Esophagus (tissue), 2 donors: ENCODE measurements around the gene CCDC13. TPM values are rescaled to one million over a fixed set of nuclear protein-coding genes. Genes with fewer than 3 reads are reported as not detected.
A peak's percentile ranks its signal among the peaks of the same experiment; 100 is the strongest.

ENCODE experiments used
- H3K27ac ChIP-seq, 2 donors: one replicate each; pipeline ENCODE4 v1.5.1; 2013; ENCODE audit warnings: low read depth in 2 of 2, mild to moderate bottlenecking in 2 of 2, inconsistent platforms in 1 of 2, low read length in 1 of 2, moderate library complexity in 1 of 2
- H3K27me3 ChIP-seq, 2 donors: one replicate each; pipeline ENCODE4 v1.6.1; 2013; ENCODE audit warnings: low read length in 2 of 2, control low read depth in 1 of 2, mild to moderate bottlenecking in 1 of 2; ENCODE audit not compliant: insufficient read depth in 2 of 2, control insufficient read depth in 1 of 2
- H3K36me3 ChIP-seq, 2 donors: one replicate each; pipeline ENCODE4 v1.6.1; 2013; ENCODE audit warnings: low read length in 1 of 2; ENCODE audit not compliant: control insufficient read depth in 2 of 2, insufficient read depth in 2 of 2
- H3K4me1 ChIP-seq, 2 donors: one replicate each; pipeline ENCODE4 v1.6.1; 2013; ENCODE audit warnings: low read length in 1 of 2; ENCODE audit not compliant: control insufficient read depth in 2 of 2, insufficient read depth in 2 of 2
- H3K4me3 ChIP-seq, 2 donors: one replicate each; pipeline ENCODE4 v1.5.1; 2013; ENCODE audit warnings: low read length in 2 of 2, mild to moderate bottlenecking in 2 of 2, low read depth in 1 of 2, moderate library complexity in 1 of 2
- H3K9me3 ChIP-seq, 2 donors: one replicate each; pipeline ENCODE4 v1.6.1; 2013; ENCODE audit warnings: mild to moderate bottlenecking in 2 of 2, low read depth in 1 of 2, low read length in 1 of 2, moderate library complexity in 1 of 2; ENCODE audit not compliant: control insufficient read depth in 2 of 2, insufficient read depth in 1 of 2
- WGBS, 2 donors: extraction: QIAGEN DNeasy Blood & Tissue Kit; methylation state at CpG; one replicate each; pipeline ENCODE4 v1.1.7; 2013; 5-methylcytosine and 5-hydroxymethylcytosine counted together
- polyA plus RNA-seq, 2 donors: library from polyadenylated mRNA; stranded (reverse); fragments of 200-250 nt; gene quantifications; one replicate each; pipeline ENCODE4 v1.2.3, GENCODE V29; 2013
- donor health status: healthy with polysubstance abuse.
- donor health status: Bipolar disorder and iron deficiency.

Gene CCDC13
- polyA plus RNA-seq, 2 donors = 0.53 to 1.0 TPM

- Histone ChIP-seq H3K4me3 (no peak overlapping the region), H3K36me3 (no peaks in the 10 kb centered on the region), H3K4me1 (peaks cover 0 to 4% of the 10 kb centered on the region in 2 donors), H3K27me3 (no peaks in the 10 kb centered on the region), H3K9me3 (no peaks in the 10 kb centered on the region), H3K27ac (no peak overlapping the region)
- 84 to 94% methylated on average over 2 of the region's 2 CpGs for WGBS, 2 donors
These were observed 27.2 kb upstream of the CCDC13 start for GRCh38 chr3:42800251-42800650.

DNA sequence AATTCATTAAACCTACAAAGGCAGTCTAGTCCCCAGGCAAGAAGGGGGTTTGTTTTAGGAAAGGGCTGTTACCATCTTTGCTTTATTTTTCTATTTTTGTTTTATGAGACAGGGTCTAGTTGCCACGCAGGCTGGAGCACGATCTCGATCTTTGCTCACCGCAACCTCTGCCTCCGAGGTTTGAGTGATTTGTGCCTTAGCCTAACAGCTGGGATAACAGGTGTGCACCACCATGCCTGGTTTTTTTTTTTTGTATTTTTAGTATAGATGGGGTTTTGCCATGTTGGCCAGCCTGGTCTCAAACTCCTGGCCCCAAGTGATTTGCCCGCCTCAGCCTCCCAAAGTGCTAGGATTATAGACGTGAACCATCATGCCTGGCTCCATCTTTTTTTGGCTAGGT lies 26.3 kb upstream of the CCDC13 start:
- WGBS, 2 donors = 78 to 79% methylated on average over 7 of the region's 7 CpGs
- no peaks in the 10 kb centered on the region for H3K9me3 ChIP-seq
- H3K27me3 ChIP-seq = no peaks in the 10 kb centered on the region
- no peak overlapping the region for H3K4me3 ChIP-seq
- H3K27ac ChIP-seq = no peak overlapping the region
- H3K36me3 ChIP-seq = no peaks in the 10 kb centered on the region
- peaks cover 0 to 2% of the 10 kb centered on the region in 2 donors for H3K4me1 ChIP-seq

DNA sequence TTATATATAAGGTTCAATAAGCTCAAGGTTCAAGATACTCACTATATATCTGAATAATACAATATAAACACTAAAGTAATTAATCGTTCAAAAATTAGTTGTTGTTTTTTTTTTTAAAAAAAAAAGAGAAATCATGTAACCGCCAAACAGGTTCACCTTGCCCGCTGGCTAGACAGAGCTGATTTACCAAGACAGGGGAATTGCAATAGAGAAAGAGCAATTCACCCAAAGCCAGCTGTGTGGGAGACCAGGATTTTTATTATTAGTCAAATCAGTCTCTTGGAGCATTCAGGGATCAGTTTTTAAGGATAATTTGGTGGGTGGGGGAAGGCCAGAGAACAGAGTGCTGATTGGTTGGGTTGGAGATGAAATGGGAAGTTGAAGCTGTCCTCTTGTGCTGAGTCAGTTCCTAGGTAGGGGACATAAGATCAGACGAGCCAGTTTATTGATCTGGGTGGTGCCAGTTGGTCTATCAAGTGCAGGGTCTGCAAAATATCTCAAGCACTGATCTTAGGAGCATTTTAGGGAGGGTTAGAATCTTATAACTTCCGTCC lies 23.4 kb upstream of the CCDC13 start:
- H3K36me3 ChIP-seq = peaks cover 0 to 5% of the 10 kb centered on the region in 2 donors
- no peaks in the 10 kb centered on the region for H3K27me3 ChIP-seq
- WGBS, 2 donors = 88 to 94% methylated on average over 4 of the region's 5 CpGs
- no peaks in the 10 kb centered on the region for H3K9me3 ChIP-seq
- no peak overlapping the region for H3K4me3 ChIP-seq
- peaks cover 0 to 2% of the 10 kb centered on the region in 2 donors for H3K4me1 ChIP-seq
- H3K27ac ChIP-seq = no peak overlapping the region

- H3K9me3 ChIP-seq = no peaks in the 10 kb centered on the region
- H3K4me1 ChIP-seq = no peaks in the 10 kb centered on the region
- peaks cover 0 to 5% of the 10 kb centered on the region in 2 donors for H3K36me3 ChIP-seq
- H3K27me3 ChIP-seq = no peaks in the 10 kb centered on the region
- 91% methylated on average over 2 of the region's 2 CpGs for WGBS, 2 donors
- no peak overlapping the region for H3K4me3 ChIP-seq
- no peak overlapping the region for H3K27ac ChIP-seq
These were observed 22.6 kb upstream of the CCDC13 start for GRCh38 chr3:42795621-42796181.

GRCh38 chr3:42790714-42791229 lies 17.7 kb upstream of the CCDC13 start:
- WGBS, 2 donors = 58% methylated on average over 6 of the region's 6 CpGs
- H3K27me3 ChIP-seq = no peaks in the 10 kb centered on the region
- no peaks in the 10 kb centered on the region for H3K4me1 ChIP-seq
- H3K36me3 ChIP-seq = peaks cover 0 to 5% of the 10 kb centered on the region in 2 donors
- H3K9me3 ChIP-seq = no peaks in the 10 kb centered on the region
- no peak overlapping the region for H3K4me3 ChIP-seq
- H3K27ac ChIP-seq = no peak overlapping the region

- H3K4me3 ChIP-seq = no peak overlapping the region
- no peaks in the 10 kb centered on the region for H3K9me3 ChIP-seq
- WGBS, 2 donors = 98 to 99% methylated on average over 2 of the region's 2 CpGs
- H3K27ac ChIP-seq = no peak overlapping the region
- H3K4me1 ChIP-seq = no peaks in the 10 kb centered on the region
- H3K36me3 ChIP-seq = no peaks in the 10 kb centered on the region
- no peaks in the 10 kb centered on the region for H3K27me3 ChIP-seq
These were observed 13.6 kb upstream of the CCDC13 start for GRCh38 chr3:42786631-42787030.

GRCh38 chr3:42786212-42786611 lies 13.2 kb upstream of the CCDC13 start:
- WGBS, 2 donors = 57 to 70% methylated on average over 1 of the region's 1 CpG
- H3K4me1 ChIP-seq = no peaks in the 10 kb centered on the region
- H3K27ac ChIP-seq = no peak overlapping the region
- no peaks in the 10 kb centered on the region for H3K36me3 ChIP-seq
- no peaks in the 10 kb centered on the region for H3K27me3 ChIP-seq
- no peak overlapping the region for H3K4me3 ChIP-seq
- H3K9me3 ChIP-seq = no peaks in the 10 kb centered on the region

GRCh38 chr3:42780892-42781700 lies 8.0 kb upstream of the CCDC13 start:
- Histone ChIP-seq H3K27ac (no peak overlapping the region), H3K4me3 (no peak overlapping the region), H3K36me3 (no peaks in the 10 kb centered on the region), H3K27me3 (no peaks in the 10 kb centered on the region), H3K4me1 (peaks cover 0 to 3% of the 10 kb centered on the region in 2 donors), H3K9me3 (no peaks in the 10 kb centered on the region)
- WGBS, 2 donors = 59 to 61% methylated on average over 11 of the region's 11 CpGs

- Histone ChIP-seq H3K9me3 (no peaks in the 10 kb centered on the region), H3K36me3 (no peaks in the 10 kb centered on the region), H3K27ac (peak overlapping the region in 1 of 2 donors; percentile 69), H3K27me3 (no peaks in the 10 kb centered on the region), H3K4me1 (peaks cover 0 to 3% of the 10 kb centered on the region in 2 donors), H3K4me3 (no peak overlapping the region)
- 72 to 77% methylated on average over 3 of the region's 3 CpGs for WGBS, 2 donors
These were observed 7.3 kb upstream of the CCDC13 start for GRCh38 chr3:42780398-42780797.
